HepG2 (cell line): ENCODE results near the gene EFHD2. TPM values are rescaled to one million over a fixed set of nuclear protein-coding genes. Genes with fewer than 3 reads are reported as not detected.

ENCODE experiments used
- ATAC-seq: fragments of 200-7000 bp; cut with Tn5 transposase; 3 replicates; pipeline ENCODE4 v1.9.1; 2020; ENCODE audit warnings: mild to moderate bottlenecking, moderate library complexity
- BruUV-seq: library from RNA; stranded (reverse); fragments of 400-500 nt; replicated peaks from 2 replicates; lab custom pipeline; 2021; lab: Mats Ljungman, UMichigan
- CTCF ChIA-PET: fragments of 300-600 bp; formaldehyde crosslinking; extraction: SDS; loops from one replicate; lab custom pipeline; 2021; ENCODE audit warnings: low total read pairs, inconsistent platforms, low intra/inter-chr PET ratio; lab: Yijun Ruan, JAX
- POLR2A ChIA-PET: fragments of 350-600 bp; sonication (Branson Sonifier 250); formaldehyde crosslinking; loops from one replicate; lab custom pipeline; 2020; ENCODE audit warnings: antibody characterized with exemption, inconsistent platforms; lab: Yijun Ruan, JAX
- DNase-seq: peaks from one replicate; pipeline ENCODE4 v3.0.0-alpha.2; 2015; ENCODE audit warnings: low spot score
- FAIRE-seq: peaks from 3 replicates; lab custom pipeline; 2011; peaks lifted over from hg19 to GRCh38; lab: Jason Lieb, UNC
- H2AFZ ChIP-seq: one replicate; pipeline ENCODE4 v1.6.1; 2011; ENCODE audit warnings: low read length, inconsistent platforms
- H3K27ac ChIP-seq: fragments of 300-600 bp; 3 replicates; pipeline ENCODE4 v1.8.0; 2011; ENCODE audit warnings: mixed run types, mild to moderate bottlenecking, mixed read lengths, low read length, inconsistent platforms; ENCODE audit not compliant: insufficient read depth; ENCODE audit errors: extremely low read length
- H3K27me3 ChIP-seq, 2 experiments: fragments of 200-600 bp in 1 of 2; 2 replicates in 1 of 2; 3 replicates in 1 of 2; pipeline versions ENCODE4 v1.6.0 to v1.8.0; 2011; ENCODE audit warnings: low read length in 2 of 2, mild to moderate bottlenecking in 2 of 2, moderate library complexity in 2 of 2, inconsistent platforms in 1 of 2; ENCODE audit not compliant: insufficient read depth in 2 of 2, control insufficient read depth in 1 of 2
- H3K36me3 ChIP-seq, 2 experiments: fragments of 200-600 bp in 1 of 2; replicated peaks in 1 of 2; 2 replicates in 1 of 2; 3 replicates in 1 of 2; pipeline versions ENCODE4 v1.5.1 to v1.8.0; 2011; ENCODE audit warnings: low read length in 2 of 2, inconsistent platforms in 1 of 2; ENCODE audit not compliant: insufficient read depth in 2 of 2, control insufficient read depth in 1 of 2
- H3K4me1 ChIP-seq: 2 replicates; pipeline ENCODE4 v1.5.1; 2012; ENCODE audit warnings: low read length, inconsistent platforms; ENCODE audit not compliant: insufficient read depth
- H3K4me2 ChIP-seq: 2 replicates; pipeline ENCODE4 v1.6.0; 2011; ENCODE audit warnings: low read depth, low read length, inconsistent platforms
- H3K4me3 ChIP-seq, 3 experiments: fragments of 200-600 bp in 1 of 3; sonication (generic), shearing (Covaris generic) in 1 of 3; replicated peaks in 1 of 3; 2 replicates each; pipeline ENCODE4 v1.5.1; 2011 to 2016; ENCODE audit warnings: low read length in 3 of 3, inconsistent platforms in 2 of 3, low read depth in 2 of 3, mild to moderate bottlenecking in 2 of 3, control low read depth in 1 of 3, mixed read lengths in 1 of 3; ENCODE audit not compliant: insufficient read depth in 1 of 3
- H3K79me2 ChIP-seq: one replicate; pipeline ENCODE4 v1.6.1; 2011; ENCODE audit warnings: low read length, inconsistent platforms; ENCODE audit not compliant: insufficient read depth
- H3K9ac ChIP-seq: 2 replicates; pipeline ENCODE4 v1.6.0; 2011; ENCODE audit warnings: mild to moderate bottlenecking, low read depth, low read length, inconsistent platforms; ENCODE audit not compliant: insufficient read depth
- H3K9me3 ChIP-seq: 2 replicates; pipeline ENCODE4 v1.5.1; 2012; ENCODE audit warnings: mild to moderate bottlenecking, low read length
- H4K20me1 ChIP-seq: 2 replicates; pipeline ENCODE4 v1.6.0; 2011; ENCODE audit warnings: inconsistent platforms, mild to moderate bottlenecking, low read length, moderate library complexity; ENCODE audit not compliant: insufficient read depth
- AHR ChIP-seq: IDR thresholded peaks from 2 replicates; pipeline ENCODE4 v1.6.1; 2018; ENCODE audit warnings: missing genetic modification reagents, missing compliant biosample characterization
- ATF4 ChIP-seq, 2 experiments: fragments of 450-650 bp in 1 of 2; sonication (generic) in 1 of 2; formaldehyde crosslinking; IDR thresholded peaks; 2 replicates each; pipeline versions ENCODE4 v1.5.0 to v1.8.0; 2020 to 2022; ENCODE audit warnings: mild to moderate bottlenecking in 1 of 2, missing genetic modification reagents in 1 of 2
- BORCS8-MEF2B ChIP-seq: sonication (generic); formaldehyde crosslinking; IDR thresholded peaks from 2 replicates; pipeline ENCODE4 v1.8.0; 2022; ENCODE audit warnings: mild to moderate bottlenecking, missing genetic modification reagents
- GLI4 ChIP-seq: sonication (generic); formaldehyde crosslinking; IDR thresholded peaks from 2 replicates; pipeline ENCODE4 v1.5.1; 2020; ENCODE audit warnings: missing genetic modification reagents, mild to moderate bottlenecking, moderate library complexity, borderline replicate concordance
- HMGA1 ChIP-seq: sonication (generic); formaldehyde crosslinking; conservative IDR thresholded peaks from 2 replicates; pipeline ENCODE4 v1.4.0; 2020; ENCODE audit warnings: missing genetic modification reagents
- KDM6A ChIP-seq: IDR thresholded peaks from 2 replicates; pipeline ENCODE4 v1.6.1; 2016; ENCODE audit warnings: low read depth
- MTF1 ChIP-seq: sonication (generic); formaldehyde crosslinking; IDR thresholded peaks from 2 replicates; pipeline ENCODE4 v1.5.0; 2020; ENCODE audit warnings: missing genetic modification reagents
- MYC ChIP-seq: sonication (generic); formaldehyde crosslinking; IDR thresholded peaks from 2 replicates; pipeline ENCODE4 v1.9.0; 2021; ENCODE audit warnings: missing genetic modification reagents, borderline replicate concordance
- ONECUT2 ChIP-seq: sonication (generic); formaldehyde crosslinking; IDR thresholded peaks from 2 replicates; pipeline ENCODE4 v1.4.0; 2020; ENCODE audit warnings: missing genetic modification reagents
- REST ChIP-seq, 2 experiments: IDR thresholded peaks; 2 replicates each; pipeline ENCODE4 v1.6.1; 2011 to 2012; ENCODE audit warnings: low read length in 2 of 2, borderline replicate concordance in 1 of 2, low read depth in 1 of 2, mild to moderate bottlenecking in 1 of 2, moderate library complexity in 1 of 2
- SMARCE1 ChIP-seq: fragments of 450-650 bp; IDR thresholded peaks from 2 replicates; pipeline ENCODE4 v1.6.1; 2017; ENCODE audit warnings: borderline replicate concordance
- STAT5B ChIP-seq: sonication (generic); formaldehyde crosslinking; IDR thresholded peaks from 2 replicates; pipeline ENCODE4 v1.4.0; 2020; ENCODE audit warnings: missing genetic modification reagents
- ZNF274 ChIP-seq: sonication (generic); formaldehyde crosslinking; IDR thresholded peaks from 2 replicates; pipeline ENCODE4 v1.5.1; 2020; ENCODE audit warnings: mild to moderate bottlenecking, missing genetic modification reagents
- ZNF484 ChIP-seq: sonication (generic); formaldehyde crosslinking; IDR thresholded peaks from 2 replicates; pipeline ENCODE4 v1.5.1; 2020; ENCODE audit warnings: mild to moderate bottlenecking, low read depth, missing genetic modification reagents, borderline replicate concordance
- ZNF703 ChIP-seq: sonication (generic); formaldehyde crosslinking; IDR thresholded peaks from 2 replicates; pipeline ENCODE4 v1.5.1; 2020; ENCODE audit warnings: missing genetic modification reagents, mild to moderate bottlenecking, moderate library complexity, borderline replicate concordance
- ZNF775 ChIP-seq: sonication (generic); formaldehyde crosslinking; IDR thresholded peaks from 2 replicates; pipeline ENCODE4 v1.4.0; 2020; ENCODE audit warnings: missing genetic modification reagents, mild to moderate bottlenecking, moderate library complexity, borderline replicate concordance
- WGBS: methylation state at CpG from one replicate; pipeline ENCODE4 v1.1.6; 2017; ENCODE audit warnings: low lambda C conversion rate; 5-methylcytosine and 5-hydroxymethylcytosine counted together
- in situ Hi-C: cut with HindIII; loops from 2 replicates; pipeline ENCODE4 v1.10.0; 2017; ENCODE audit warnings: low pct_unique_long_range_greater_than_20kb; ENCODE audit not compliant: extremely low pct_ligation_motif_present
- intact Hi-C: fragments of 100-400 bp; cut with micrococcal nuclease; formaldehyde crosslinking; loops from one replicate; pipeline ENCODE4 v1.10.0; 2022; ENCODE audit not compliant: unreplicated experiment
- polyA plus RNA-seq, 8 experiments: library from polyadenylated mRNA; depleted of rRNA in 3 of 8; stranded (reverse) in 7 of 8; unstranded in 1 of 8; fragments of >200 nt; fragmentation: Illumina TruSeq in 4 of 8; extraction: Trizol in 4 of 8; gene quantifications; 2 replicates each; pipeline versions ENCODE4 v1.2.1 to v1.2.3, GENCODE V29; 2011 to 2016; ENCODE audit warnings: low read depth in 4 of 8, missing spikeins in 1 of 8, mixed read lengths in 1 of 8; ENCODE audit not compliant: insufficient read depth in 1 of 8
- total RNA-seq, 5 experiments: library from RNA; depleted of rRNA; stranded (reverse); fragments of >200 nt; fragmentation: Illumina TruSeq; extraction: Trizol; gene quantifications; 2 replicates each; pipeline ENCODE4 v1.2.3, GENCODE V29; 2016; ENCODE audit warnings: low read depth in 1 of 5
- TF ChIP-seq, protein P1 (sequence below): sonication (generic); formaldehyde crosslinking; IDR thresholded peaks from 2 replicates; pipeline ENCODE4 v1.4.0; 2020; ENCODE audit warnings: missing genetic modification reagents, borderline replicate concordance
- TF ChIP-seq, protein P2 (sequence below): sonication (generic); formaldehyde crosslinking; IDR thresholded peaks from 2 replicates; pipeline ENCODE4 v1.9.0; 2021; ENCODE audit warnings: missing genetic modification reagents, borderline replicate concordance

The EFHD2 gene
- total and polyA plus RNA-seq, 2 of the 13 experiments (the other 11 are each of a cell fraction or from before 2014, with no cell fraction given): 9.4 to 12.7 TPM

DNA sequence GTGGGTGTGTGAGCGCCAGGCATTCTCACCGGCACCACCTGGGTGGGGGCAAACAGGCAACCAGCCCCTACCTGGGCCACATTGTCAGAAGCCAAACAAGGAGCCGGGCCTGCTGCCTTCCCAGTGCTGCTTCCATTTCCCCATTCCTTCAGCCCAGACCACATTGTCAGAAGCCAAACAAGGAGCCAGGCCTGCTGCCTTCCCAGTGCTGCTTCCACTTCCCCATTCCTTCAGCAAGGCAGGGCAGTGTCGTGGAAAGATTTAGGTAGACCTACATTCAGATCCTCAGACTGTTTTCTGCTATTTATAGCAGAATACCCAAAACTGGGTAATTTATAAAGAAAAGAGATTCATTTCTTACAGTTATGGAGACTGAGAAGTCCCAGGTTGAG, 47.0 kb upstream of the EFHD2 start:
- Histone ChIP-seq H2AFZ (no peak overlapping the region), H3K9ac (no peak overlapping the region), H3K27me3 (no peaks in the 10 kb centered on the region), H3K36me3 (no peaks in the 10 kb centered on the region), H3K4me3 (no peak overlapping the region), H3K4me1 (peaks cover 62% of the 10 kb centered on the region), H3K9me3 (no peaks in the 10 kb centered on the region), H3K27ac (no peak overlapping the region), H3K4me2 (no peak overlapping the region), H3K79me2 (no peaks in the 10 kb centered on the region), H4K20me1 (no peaks in the 10 kb centered on the region)
- ATAC-seq (no peak), DNase-seq (no peak), FAIRE-seq (no peak)
- no TSS peak for BruUV-seq
- POLR2A ChIA-PET: no interaction called here
- in situ Hi-C loops (no loop called here), intact Hi-C loops (no loop called here)
- CTCF ChIA-PET: no interaction called here
- WGBS: 72% methylated on average over 2 of the region's 4 CpGs
- TF ChIP-seq ZNF484 (no peak), STAT5B (CRISPR knock-in tag) (no peak), ZNF775 (CRISPR knock-in tag) (no peak), GLI4 (no peak), AHR (CRISPR knock-in tag) (no peak), ZNF703 (CRISPR knock-in tag) (no peak), KDM6A (CRISPR knock-in tag) (no peak), ZNF274 (no peak), SMARCE1 (no peak), BORCS8-MEF2B (CRISPR knock-in tag) (no peak), MTF1 (no peak), HMGA1 (no peak), MYC (CRISPR knock-in tag) (no peak), REST (IDR thresholded peaks at IDR 0.05; ENCODE audit: borderline replicate concordance in 1 of 2, low read depth in 1 of 2, low read length in 2 of 2) (no peak), ONECUT2 (CRISPR knock-in tag) (no peak), ATF4 (CRISPR knock-in tag; IDR thresholded peaks at IDR 0.05) (no peak)
- TF ChIP-seq, protein P1, sequence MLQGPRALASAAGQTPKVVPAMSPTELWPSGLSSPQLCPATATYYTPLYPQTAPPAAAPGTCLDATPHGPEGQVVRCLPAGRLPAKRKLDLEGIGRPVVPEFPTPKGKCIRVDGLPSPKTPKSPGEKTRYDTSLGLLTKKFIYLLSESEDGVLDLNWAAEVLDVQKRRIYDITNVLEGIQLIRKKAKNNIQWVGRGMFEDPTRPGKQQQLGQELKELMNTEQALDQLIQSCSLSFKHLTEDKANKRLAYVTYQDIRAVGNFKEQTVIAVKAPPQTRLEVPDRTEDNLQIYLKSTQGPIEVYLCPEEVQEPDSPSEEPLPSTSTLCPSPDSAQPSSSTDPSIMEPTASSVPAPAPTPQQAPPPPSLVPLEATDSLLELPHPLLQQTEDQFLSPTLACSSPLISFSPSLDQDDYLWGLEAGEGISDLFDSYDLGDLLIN (CRISPR knock-in tag): no peak
- TF ChIP-seq, protein P2, sequence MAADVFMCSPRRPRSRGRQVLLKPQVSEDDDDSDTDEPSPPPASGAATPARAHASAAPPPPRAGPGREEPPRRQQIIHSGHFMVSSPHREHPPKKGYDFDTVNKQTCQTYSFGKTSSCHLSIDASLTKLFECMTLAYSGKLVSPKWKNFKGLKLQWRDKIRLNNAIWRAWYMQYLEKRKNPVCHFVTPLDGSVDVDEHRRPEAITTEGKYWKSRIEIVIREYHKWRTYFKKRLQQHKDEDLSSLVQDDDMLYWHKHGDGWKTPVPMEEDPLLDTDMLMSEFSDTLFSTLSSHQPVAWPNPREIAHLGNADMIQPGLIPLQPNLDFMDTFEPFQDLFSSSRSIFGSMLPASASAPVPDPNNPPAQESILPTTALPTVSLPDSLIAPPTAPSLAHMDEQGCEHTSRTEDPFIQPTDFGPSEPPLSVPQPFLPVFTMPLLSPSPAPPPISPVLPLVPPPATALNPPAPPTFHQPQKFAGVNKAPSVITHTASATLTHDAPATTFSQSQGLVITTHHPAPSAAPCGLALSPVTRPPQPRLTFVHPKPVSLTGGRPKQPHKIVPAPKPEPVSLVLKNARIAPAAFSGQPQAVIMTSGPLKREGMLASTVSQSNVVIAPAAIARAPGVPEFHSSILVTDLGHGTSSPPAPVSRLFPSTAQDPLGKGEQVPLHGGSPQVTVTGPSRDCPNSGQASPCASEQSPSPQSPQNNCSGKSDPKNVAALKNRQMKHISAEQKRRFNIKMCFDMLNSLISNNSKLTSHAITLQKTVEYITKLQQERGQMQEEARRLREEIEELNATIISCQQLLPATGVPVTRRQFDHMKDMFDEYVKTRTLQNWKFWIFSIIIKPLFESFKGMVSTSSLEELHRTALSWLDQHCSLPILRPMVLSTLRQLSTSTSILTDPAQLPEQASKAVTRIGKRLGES: no peak
